H9 (cell line): ENCODE data around the gene MBD5. TPM values are rescaled to one million over a fixed set of nuclear protein-coding genes. Genes with fewer than 3 reads are reported as not detected.

Source experiments
- DNase-seq: peaks from one replicate; pipeline ENCODE4 v3.0.0-alpha.2; 2017
- H2AFZ ChIP-seq: one replicate; pipeline ENCODE4 v1.6.1; 2013; ENCODE audit warnings: mild to moderate bottlenecking, low read length, control low read depth, moderate library complexity
- H2AK5ac ChIP-seq: 2 replicates; pipeline ENCODE4 v1.6.1; 2013; ENCODE audit warnings: low read length, control low read depth, mixed read lengths; ENCODE audit not compliant: insufficient read length
- H2BK120ac ChIP-seq: one replicate; pipeline ENCODE4 v1.6.1; 2013; ENCODE audit warnings: low read depth, mild to moderate bottlenecking, low read length, control low read depth, inconsistent platforms; ENCODE audit not compliant: poor library complexity, severe bottlenecking
- H2BK12ac ChIP-seq: 2 replicates; pipeline ENCODE4 v1.6.1; 2013; ENCODE audit warnings: low read length, control low read depth, mixed read lengths, low read depth; ENCODE audit not compliant: insufficient read length
- H2BK15ac ChIP-seq: 2 replicates; pipeline ENCODE4 v1.6.1; 2013; ENCODE audit warnings: low read depth, low read length, control low read depth
- H2BK20ac ChIP-seq: one replicate; pipeline ENCODE4 v1.6.1; 2013; ENCODE audit warnings: low read depth, mild to moderate bottlenecking, low read length, control low read depth, inconsistent platforms; ENCODE audit not compliant: poor library complexity, severe bottlenecking
- H2BK5ac ChIP-seq: 2 replicates; pipeline ENCODE4 v1.6.1; 2013; ENCODE audit warnings: low read length, control low read depth, mixed read lengths; ENCODE audit not compliant: insufficient read length
- H3K14ac ChIP-seq: 2 replicates; pipeline ENCODE4 v1.6.1; 2013; ENCODE audit warnings: low read length, control low read depth; ENCODE audit not compliant: insufficient read depth
- H3K18ac ChIP-seq: 2 replicates; pipeline ENCODE4 v1.6.1; 2013; ENCODE audit warnings: low read depth, mild to moderate bottlenecking, mixed read lengths, low read length, control low read depth; ENCODE audit not compliant: insufficient read length
- H3K23ac ChIP-seq: 2 replicates; pipeline ENCODE4 v1.6.1; 2013; ENCODE audit warnings: low read length, control low read depth, mixed read lengths, low read depth; ENCODE audit not compliant: insufficient read length
- H3K23me2 ChIP-seq: 2 replicates; pipeline ENCODE4 v1.6.1; 2013; ENCODE audit warnings: low read depth, mild to moderate bottlenecking, mixed read lengths, low read length, control low read depth; ENCODE audit not compliant: insufficient read length, poor library complexity, severe bottlenecking
- H3K27ac ChIP-seq: 2 replicates; pipeline ENCODE4 v1.5.1; 2013; ENCODE audit warnings: low read length, control low read depth, mixed read lengths, low read depth; ENCODE audit not compliant: insufficient read length
- H3K27me3 ChIP-seq: 2 replicates; pipeline ENCODE4 v1.6.1; 2013; ENCODE audit warnings: low read length, control low read depth, inconsistent platforms; ENCODE audit not compliant: insufficient read depth
- H3K4ac ChIP-seq: 2 replicates; pipeline ENCODE4 v1.6.1; 2013; ENCODE audit warnings: low read depth, mild to moderate bottlenecking, control low read depth, inconsistent platforms, low read length, moderate library complexity
- H3K4me1 ChIP-seq: 2 replicates; pipeline ENCODE4 v1.6.1; 2013; ENCODE audit warnings: low read length, control low read depth, inconsistent platforms; ENCODE audit not compliant: insufficient read depth
- H3K4me2 ChIP-seq: 2 replicates; pipeline ENCODE4 v1.6.1; 2013; ENCODE audit warnings: low read length, control low read depth, mixed read lengths; ENCODE audit not compliant: insufficient read length, insufficient read depth
- H3K56ac ChIP-seq: 2 replicates; pipeline ENCODE4 v1.6.1; 2013; ENCODE audit warnings: low read depth, mild to moderate bottlenecking, mixed read lengths, low read length, control low read depth; ENCODE audit not compliant: insufficient read length
- H3K79me1 ChIP-seq: 2 replicates; pipeline ENCODE4 v1.6.1; 2013; ENCODE audit warnings: low read depth, mild to moderate bottlenecking, moderate library complexity, low read length, control low read depth, inconsistent platforms; ENCODE audit not compliant: insufficient read depth, poor library complexity, severe bottlenecking
- H3K79me2 ChIP-seq: 2 replicates; pipeline ENCODE4 v1.6.1; 2013; ENCODE audit warnings: low read length, control low read depth, inconsistent platforms; ENCODE audit not compliant: insufficient read depth
- H3K9ac ChIP-seq: 2 replicates; pipeline ENCODE4 v1.6.1; 2013; ENCODE audit warnings: low read length, control low read depth, mixed read lengths; ENCODE audit not compliant: insufficient read length; ENCODE audit errors: extremely low read depth
- H3K9me3 ChIP-seq: one replicate; pipeline ENCODE4 v1.6.1; 2013; ENCODE audit warnings: low read depth, low read length, inconsistent platforms; ENCODE audit not compliant: control insufficient read depth
- H3T11ph ChIP-seq: one replicate; pipeline ENCODE4 v1.6.1; 2013; ENCODE audit warnings: mild to moderate bottlenecking, low read length, control low read depth, inconsistent platforms
- H4K20me1 ChIP-seq: one replicate; pipeline ENCODE4 v1.6.1; 2013; ENCODE audit not compliant: control insufficient read depth, insufficient read length, insufficient read depth
- H4K5ac ChIP-seq: 2 replicates; pipeline ENCODE4 v1.6.1; 2013; ENCODE audit warnings: low read depth, mild to moderate bottlenecking, mixed read lengths, low read length, control low read depth; ENCODE audit not compliant: insufficient read length
- H4K8ac ChIP-seq: replicated peaks from 2 replicates; pipeline ENCODE4 v1.6.1; 2013; ENCODE audit warnings: low read length, control low read depth, mixed read lengths, low read depth; ENCODE audit not compliant: insufficient read length
- H4K91ac ChIP-seq: 2 replicates; pipeline ENCODE4 v1.6.1; 2013; ENCODE audit warnings: low read depth, mild to moderate bottlenecking, moderate library complexity, mixed read lengths, low read length, control low read depth; ENCODE audit not compliant: insufficient read length
- H3K27ac Mint-ChIP-seq, 3 experiments: 2 replicates in 2 of 3; 3 replicates in 1 of 3; pipeline ENCODE4 v1.8.0; 2020 to 2021; ENCODE audit warnings: mixed read lengths in 3 of 3, mild to moderate bottlenecking in 1 of 3, moderate library complexity in 1 of 3
- H3K27me3 Mint-ChIP-seq: 2 replicates; pipeline ENCODE4 v1.8.0; 2021; ENCODE audit warnings: low read depth, mild to moderate bottlenecking, moderate library complexity, mixed read lengths
- H3K36me3 Mint-ChIP-seq, 3 experiments: 2 replicates in 2 of 3; 3 replicates in 1 of 3; pipeline ENCODE4 v1.8.0; 2020 to 2021; ENCODE audit warnings: low read depth in 3 of 3, mixed read lengths in 3 of 3; ENCODE audit not compliant: insufficient read depth in 1 of 3
- H3K4me1 Mint-ChIP-seq, 2 experiments: 2 replicates each; pipeline ENCODE4 v1.8.0; 2020; ENCODE audit warnings: mixed read lengths in 2 of 2
- H3K4me3 Mint-ChIP-seq, 2 experiments: 2 replicates in 1 of 2; 3 replicates in 1 of 2; pipeline ENCODE4 v1.8.0; 2020 to 2021; ENCODE audit warnings: mild to moderate bottlenecking in 2 of 2, mixed read lengths in 2 of 2, moderate library complexity in 1 of 2
- H3K9me3 Mint-ChIP-seq, 2 experiments: 2 replicates in 1 of 2; 3 replicates in 1 of 2; pipeline ENCODE4 v1.8.0; 2020; ENCODE audit warnings: mild to moderate bottlenecking in 2 of 2, mixed read lengths in 2 of 2, moderate library complexity in 1 of 2
- WGBS: extraction: QIAGEN DNeasy Blood & Tissue Kit; methylation state at CpG from one replicate; pipeline ENCODE4 v1.1.7; 2013; ENCODE audit warnings: missing lambda C conversion rate, low lambda C conversion rate, mixed read lengths; ENCODE audit not compliant: insufficient read length; ENCODE audit errors: extremely low coverage; 5-methylcytosine and 5-hydroxymethylcytosine counted together
- total RNA-seq: library from RNA; stranded (reverse); gene quantifications from 2 replicates; pipeline ENCODE4 v1.2.1, GENCODE V29; 2021
- TF ChIP-seq, protein P1 (sequence below): fragments of 200-600 bp; sonication (generic); conservative IDR thresholded peaks from 3 replicates; pipeline ENCODE4 v1.8.0; 2021; ENCODE audit warnings: antibody characterized with exemption, mild to moderate bottlenecking

The MBD5 gene
- total RNA-seq, 1 experiment from 2014 or later = 23.1 TPM

- peaks cover 6% of the 10 kb centered on the region for H3K9me3 ChIP-seq
- Mint-ChIP-seq H3K27ac (no peak overlapping the region), H3K9me3 (peaks cover 32% of the 10 kb centered on the region in 2 experiments), H3K4me1 (no peaks in the 10 kb centered on the region), H3K27me3 (no peaks in the 10 kb centered on the region), H3K36me3 (peaks cover 32 to 48% (median 44%) of the 10 kb centered on the region in 3 experiments), H3K4me3 (no peak overlapping the region)
- H2BK20ac ChIP-seq = no peak overlapping the region
- no peak overlapping the region for H3K56ac ChIP-seq
- no peaks in the 10 kb centered on the region for H3K4me1 ChIP-seq
- no peak overlapping the region for H2AK5ac ChIP-seq
- no peak overlapping the region for H4K91ac ChIP-seq
- H3K23ac ChIP-seq = no peak overlapping the region
- no peak overlapping the region for H3K18ac ChIP-seq
- no peaks in the 10 kb centered on the region for H3K23me2 ChIP-seq
- H2BK12ac ChIP-seq = no peak overlapping the region
- H2AFZ ChIP-seq = no peak overlapping the region
- H3K27me3 ChIP-seq = no peaks in the 10 kb centered on the region
- DNase-seq = no peak
- H2BK5ac ChIP-seq = no peak overlapping the region
- H3K79me2 ChIP-seq = no peaks in the 10 kb centered on the region
- no peak overlapping the region for H4K8ac ChIP-seq
- no peaks in the 10 kb centered on the region for H3K79me1 ChIP-seq
- no peak overlapping the region for H2BK15ac ChIP-seq
- H3K4me2 ChIP-seq = no peak overlapping the region
- no peak overlapping the region for H2BK120ac ChIP-seq
- no CpG with 5 or more reads among the region's 5 CpGs for WGBS
- no peak overlapping the region for H3K14ac ChIP-seq
- no peaks in the 10 kb centered on the region for H4K20me1 ChIP-seq
- no peak overlapping the region for H3T11ph ChIP-seq
- no peak overlapping the region for H3K9ac ChIP-seq
- no peak overlapping the region for H3K4ac ChIP-seq
- H3K27ac ChIP-seq = no peak overlapping the region
- H4K5ac ChIP-seq = no peak overlapping the region
- TF ChIP-seq, protein P1, sequence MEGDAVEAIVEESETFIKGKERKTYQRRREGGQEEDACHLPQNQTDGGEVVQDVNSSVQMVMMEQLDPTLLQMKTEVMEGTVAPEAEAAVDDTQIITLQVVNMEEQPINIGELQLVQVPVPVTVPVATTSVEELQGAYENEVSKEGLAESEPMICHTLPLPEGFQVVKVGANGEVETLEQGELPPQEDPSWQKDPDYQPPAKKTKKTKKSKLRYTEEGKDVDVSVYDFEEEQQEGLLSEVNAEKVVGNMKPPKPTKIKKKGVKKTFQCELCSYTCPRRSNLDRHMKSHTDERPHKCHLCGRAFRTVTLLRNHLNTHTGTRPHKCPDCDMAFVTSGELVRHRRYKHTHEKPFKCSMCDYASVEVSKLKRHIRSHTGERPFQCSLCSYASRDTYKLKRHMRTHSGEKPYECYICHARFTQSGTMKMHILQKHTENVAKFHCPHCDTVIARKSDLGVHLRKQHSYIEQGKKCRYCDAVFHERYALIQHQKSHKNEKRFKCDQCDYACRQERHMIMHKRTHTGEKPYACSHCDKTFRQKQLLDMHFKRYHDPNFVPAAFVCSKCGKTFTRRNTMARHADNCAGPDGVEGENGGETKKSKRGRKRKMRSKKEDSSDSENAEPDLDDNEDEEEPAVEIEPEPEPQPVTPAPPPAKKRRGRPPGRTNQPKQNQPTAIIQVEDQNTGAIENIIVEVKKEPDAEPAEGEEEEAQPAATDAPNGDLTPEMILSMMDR = no peak
These were observed 231.1 kb downstream of the MBD5 start for GRCh38 chr2:148251993-148252392.
